AML-193 (cell line): ENCODE measurements around the gene SLC39A11.
"Not testable (repeated sequence)": the region's sequence is repeated elsewhere in the genome, so short reads cannot be mapped to it uniquely, and the experiment has no call there.

ENCODE experiments used
- DNase-seq, 2 experiments: peaks; one replicate each; lab custom pipeline; 2025; lab: John Stamatoyannopoulos, UW

The SLC39A11 gene

GRCh38 chr17:73071066-73071999, 21.2 kb downstream of the SLC39A11 start:
- no peak for DNase-seq

- DNase-seq, result no peak
Observed at GRCh38 chr17:73069841-73070240, 22.6 kb downstream of the SLC39A11 start.

GRCh38 chr17:73069164-73069770, 23.2 kb downstream of the SLC39A11 start:
- DNase-seq, result no peak

- peak; percentile 97 to 98 for DNase-seq
Observed at GRCh38 chr17:73068322-73069153, 23.9 kb downstream of the SLC39A11 start.

- DNase-seq, result not testable (repeated sequence)
Observed at GRCh38 chr17:73067699-73068098, 24.8 kb downstream of the SLC39A11 start.

GRCh38 chr17:73067075-73067474, 25.4 kb downstream of the SLC39A11 start:
- no peak for DNase-seq

GRCh38 chr17:73066148-73066884, 26.2 kb downstream of the SLC39A11 start:
- DNase-seq, result no peak

GRCh38 chr17:73065376-73065775, 27.1 kb downstream of the SLC39A11 start:
- DNase-seq, result no peak

- peak; percentile 69 to 71 for DNase-seq
Observed at GRCh38 chr17:73064084-73064938, 28.2 kb downstream of the SLC39A11 start.

GRCh38 chr17:73062726-73063125, 29.8 kb downstream of the SLC39A11 start:
- no peak for DNase-seq

- peak; percentile 96 to 97 for DNase-seq
Observed at GRCh38 chr17:73061161-73061560, 31.3 kb downstream of the SLC39A11 start.

- no peak for DNase-seq
Observed at GRCh38 chr17:73060721-73061120, 31.8 kb downstream of the SLC39A11 start.

- DNase-seq, result not testable (repeated sequence)
Observed at GRCh38 chr17:73059713-73060112, 32.8 kb downstream of the SLC39A11 start.

- no peak for DNase-seq
Observed at GRCh38 chr17:73058022-73058421, 34.5 kb downstream of the SLC39A11 start.

- DNase-seq, result no peak
Observed at GRCh38 chr17:73057196-73057595, 35.3 kb downstream of the SLC39A11 start.

GRCh38 chr17:73052923-73053322, 39.6 kb downstream of the SLC39A11 start:
- DNase-seq, result no peak

GRCh38 chr17:73050797-73051196, 41.7 kb downstream of the SLC39A11 start:
- no peak for DNase-seq

GRCh38 chr17:73048170-73048569, 44.3 kb downstream of the SLC39A11 start:
- DNase-seq, result no peak

GRCh38 chr17:73045724-73046123, 46.8 kb downstream of the SLC39A11 start:
- no peak for DNase-seq

GRCh38 chr17:73043686-73044581, 48.6 kb downstream of the SLC39A11 start:
- no peak for DNase-seq
